GM12878 (cell line): ENCODE results near the gene ZNF618. TPM values are rescaled to one million over a fixed set of nuclear protein-coding genes. Genes with fewer than 3 reads are reported as not detected.

ENCODE experiments used
- ATAC-seq: fragments of 200-7000 bp; cut with Tn5 transposase; 3 replicates; pipeline ENCODE4 v1.9.1; 2020; ENCODE audit warnings: mild to moderate bottlenecking, moderate library complexity
- BruUV-seq: library from RNA; stranded (reverse); fragments of 400-500 nt; replicated peaks from 2 replicates; lab custom pipeline; 2021; lab: Mats Ljungman, UMichigan
- CTCF ChIA-PET: fragments of 300-600 bp; sonication (Branson Sonifier 250); formaldehyde crosslinking; extraction: SDS; loops from one replicate; lab custom pipeline; 2021; ENCODE audit warnings: inconsistent platforms; lab: Yijun Ruan, JAX
- POLR2A ChIA-PET: fragments of 350-600 bp; formaldehyde crosslinking; extraction: SDS; loops from one replicate; lab custom pipeline; 2021; ENCODE audit warnings: inconsistent platforms; lab: Charles Lee
- RAD21 ChIA-PET: fragments of 300-600 bp; sonication (Branson Sonifier 250); formaldehyde crosslinking; loops from one replicate; lab custom pipeline; 2023; ENCODE audit warnings: antibody characterized with exemption; ENCODE audit not compliant: unreplicated experiment; lab: Charles Lee
- SMC1A ChIA-PET: fragments of 300-600 bp; sonication (Branson Sonifier 250); formaldehyde crosslinking; loops from one replicate; lab custom pipeline; 2023; ENCODE audit not compliant: unreplicated experiment, uncharacterized antibody; lab: Charles Lee
- DNase-seq: peaks from one replicate; pipeline ENCODE4 v3.0.0-alpha.2; 2011; ENCODE audit warnings: low read depth, low spot score
- FAIRE-seq: peaks from 3 replicates; lab custom pipeline; 2011; peaks lifted over from hg19 to GRCh38; lab: Jason Lieb, UNC
- H2AFZ ChIP-seq: 2 replicates; pipeline ENCODE4 v1.6.0; 2011; ENCODE audit warnings: low read depth, low read length, control low read depth; ENCODE audit not compliant: control insufficient read depth
- H3K27ac ChIP-seq: 2 replicates; pipeline ENCODE4 v1.5.1; 2011; ENCODE audit warnings: control low read depth; ENCODE audit not compliant: control insufficient read depth, insufficient read depth
- H3K27me3 ChIP-seq, 2 experiments: replicated peaks in 1 of 2; 2 replicates each; pipeline versions ENCODE4 v1.6.0 to v1.6.1; 2011; ENCODE audit warnings: low read length in 1 of 2; ENCODE audit not compliant: control insufficient read depth in 2 of 2, insufficient read depth in 2 of 2
- H3K36me3 ChIP-seq, 2 experiments: 2 replicates each; pipeline ENCODE4 v1.5.1; 2011; ENCODE audit warnings: low read length in 1 of 2; ENCODE audit not compliant: control insufficient read depth in 2 of 2, insufficient read depth in 2 of 2
- H3K4me1 ChIP-seq: 2 replicates; pipeline ENCODE4 v1.6.1; 2011; ENCODE audit warnings: mild to moderate bottlenecking, low read length, moderate library complexity, mixed read lengths; ENCODE audit not compliant: control insufficient read depth, insufficient read depth
- H3K4me2 ChIP-seq: 2 replicates; pipeline ENCODE4 v1.6.0; 2011; ENCODE audit warnings: control low read depth; ENCODE audit not compliant: control insufficient read depth, insufficient read depth
- H3K4me3 ChIP-seq: fragments of 200-600 bp; sonication (generic); 2 replicates; pipeline ENCODE4 v1.5.1; 2016
- H3K79me2 ChIP-seq: 2 replicates; pipeline ENCODE4 v1.6.0; 2011; ENCODE audit warnings: low read length; ENCODE audit not compliant: control insufficient read depth, insufficient read depth
- H3K9ac ChIP-seq: 2 replicates; pipeline ENCODE4 v1.8.0; 2011; ENCODE audit warnings: low read length, control low read depth, mixed read lengths; ENCODE audit not compliant: control insufficient read depth, insufficient read depth
- H3K9me3 ChIP-seq: replicated peaks from 3 replicates; pipeline ENCODE4 v1.5.1; 2011; ENCODE audit warnings: mild to moderate bottlenecking, low read length; ENCODE audit not compliant: control insufficient read depth, insufficient read depth
- H4K20me1 ChIP-seq: 2 replicates; pipeline ENCODE4 v1.6.0; 2011; ENCODE audit not compliant: control insufficient read depth, insufficient read depth
- GATAD2B ChIP-seq: fragments of 450-650 bp; conservative IDR thresholded peaks from 2 replicates; pipeline ENCODE4 v1.6.1; 2017; ENCODE audit warnings: low read depth, mild to moderate bottlenecking, moderate library complexity
- HDAC2 ChIP-seq: fragments of 200-600 bp; sonication (generic); IDR thresholded peaks from 2 replicates; pipeline ENCODE4 v1.6.1; 2017
- HDAC6 ChIP-seq: fragments of 200-600 bp; sonication (generic); IDR thresholded peaks from one replicate; pipeline ENCODE4 v1.8.0; 2017; ENCODE audit warnings: antibody characterized with exemption; ENCODE audit not compliant: unreplicated experiment
- LARP7 ChIP-seq: fragments of 450-650 bp; IDR thresholded peaks from 2 replicates; pipeline ENCODE4 v1.6.1; 2017; ENCODE audit warnings: mild to moderate bottlenecking
- MXI1 ChIP-seq: fragments of 150-350 bp; IDR thresholded peaks from 2 replicates; pipeline ENCODE4 v1.6.1; 2011; ENCODE audit warnings: low read depth, mild to moderate bottlenecking, inconsistent platforms, low read length, improper control_type of control experiment
- NR2F1 ChIP-seq: fragments of 450-650 bp; conservative IDR thresholded peaks from 2 replicates; pipeline ENCODE4 v1.6.1; 2017; ENCODE audit warnings: mild to moderate bottlenecking
- RCOR1 ChIP-seq: conservative IDR thresholded peaks from 2 replicates; pipeline ENCODE4 v1.6.1; 2012; ENCODE audit warnings: low read depth, low read length, improper control_type of control experiment
- WGBS: methylation state at CpG from one replicate; pipeline ENCODE4 v1.1.6; 2016; ENCODE audit warnings: low lambda C conversion rate; ENCODE audit not compliant: insufficient replicate concordance, insufficient coverage; ENCODE audit errors: missing lambda C conversion rate; 5-methylcytosine and 5-hydroxymethylcytosine counted together
- in situ Hi-C: fragments of 300-500 bp; cut with MboI; formaldehyde crosslinking; loops from 9 replicates; pipeline ENCODE4 v1.14.3; 2018; ENCODE audit warnings: mixed read lengths
- intact Hi-C: fragments of 100-400 bp; cut with micrococcal nuclease; formaldehyde crosslinking; loops from one replicate; pipeline ENCODE4 v1.14.2; 2022; ENCODE audit not compliant: unreplicated experiment
- polyA plus RNA-seq, 11 experiments: library from polyadenylated mRNA; depleted of rRNA in 4 of 11; unstranded in 6 of 11; stranded (reverse) in 5 of 11; fragments of >200 nt; fragmentation: Nextera tagmentation in 4 of 11; fragmentation: Illumina TruSeq in 1 of 11; extraction: Ambion mirVana in 4 of 11; extraction: Trizol in 1 of 11; gene quantifications; 1 replicate in 1 of 11; 2 replicates in 10 of 11; pipeline versions ENCODE4 v1.2.1 to v1.2.3, GENCODE V29; 2011 to 2016; ENCODE audit warnings: inconsistent platforms in 2 of 11, missing spikeins in 2 of 11, low read depth in 1 of 11
- total RNA-seq, 4 experiments: library from RNA; depleted of rRNA in 3 of 4; stranded (reverse); fragments of >200 nt in 3 of 4; fragmentation: Illumina TruSeq in 1 of 4; extraction: Trizol in 1 of 4; gene quantifications; 2 replicates each; pipeline versions ENCODE4 v1.2.1 to v1.2.3, GENCODE V29; 2013 to 2021
- TF ChIP-seq, protein P1 (sequence below): fragments of 450-650 bp; IDR thresholded peaks from 2 replicates; pipeline ENCODE4 v1.6.1; 2018; ENCODE audit warnings: borderline replicate concordance, mild to moderate bottlenecking; ENCODE audit not compliant: partially characterized antibody
- TF ChIP-seq, protein P2 (sequence below): fragments of 450-650 bp; IDR thresholded peaks from 2 replicates; pipeline ENCODE4 v1.6.1; 2017; ENCODE audit warnings: mild to moderate bottlenecking, moderate library complexity
- TF ChIP-seq, protein P3 (sequence below): fragments of 450-650 bp; conservative IDR thresholded peaks from 2 replicates; pipeline ENCODE4 v1.6.1; 2017; ENCODE audit warnings: mild to moderate bottlenecking, moderate library complexity

The ZNF618 gene
- total and polyA plus RNA-seq, 10 of the 15 experiments (the other 5 are each of a cell fraction or from before 2014, with no cell fraction given) = 0.01 to 0.24 (median 0.06) TPM; not detected in 2

DNA sequence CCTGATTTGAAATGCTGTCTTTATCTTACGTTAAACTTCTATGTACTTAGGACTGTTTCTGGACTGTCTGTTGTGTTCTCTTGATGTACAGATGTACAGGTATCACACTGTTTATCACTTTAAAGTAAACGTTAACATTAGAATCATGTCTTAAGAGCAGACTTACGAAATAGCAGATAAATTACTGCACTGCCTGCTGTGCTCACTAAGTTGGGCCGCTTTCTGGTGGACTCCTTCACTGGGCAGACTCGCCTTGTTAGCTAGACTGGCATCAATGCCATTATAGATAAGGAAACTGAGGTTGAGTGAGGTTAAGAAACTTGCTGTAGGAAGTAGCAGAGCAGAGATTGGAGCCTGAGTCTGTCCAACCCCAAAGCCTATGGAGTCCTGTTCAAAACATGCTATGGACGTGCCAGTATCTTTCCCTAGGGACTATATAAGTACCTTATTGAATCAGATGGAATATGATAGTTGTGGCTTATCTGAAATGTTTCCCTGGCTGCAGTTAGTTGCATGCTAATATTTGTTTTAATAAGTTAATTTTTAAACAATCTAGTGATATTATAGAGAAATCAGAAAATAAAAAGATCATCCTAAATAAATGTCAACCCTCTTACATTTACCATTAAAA, 16.9 kb downstream of the ZNF618 start (continued):
- TF ChIP-seq, protein P1, sequence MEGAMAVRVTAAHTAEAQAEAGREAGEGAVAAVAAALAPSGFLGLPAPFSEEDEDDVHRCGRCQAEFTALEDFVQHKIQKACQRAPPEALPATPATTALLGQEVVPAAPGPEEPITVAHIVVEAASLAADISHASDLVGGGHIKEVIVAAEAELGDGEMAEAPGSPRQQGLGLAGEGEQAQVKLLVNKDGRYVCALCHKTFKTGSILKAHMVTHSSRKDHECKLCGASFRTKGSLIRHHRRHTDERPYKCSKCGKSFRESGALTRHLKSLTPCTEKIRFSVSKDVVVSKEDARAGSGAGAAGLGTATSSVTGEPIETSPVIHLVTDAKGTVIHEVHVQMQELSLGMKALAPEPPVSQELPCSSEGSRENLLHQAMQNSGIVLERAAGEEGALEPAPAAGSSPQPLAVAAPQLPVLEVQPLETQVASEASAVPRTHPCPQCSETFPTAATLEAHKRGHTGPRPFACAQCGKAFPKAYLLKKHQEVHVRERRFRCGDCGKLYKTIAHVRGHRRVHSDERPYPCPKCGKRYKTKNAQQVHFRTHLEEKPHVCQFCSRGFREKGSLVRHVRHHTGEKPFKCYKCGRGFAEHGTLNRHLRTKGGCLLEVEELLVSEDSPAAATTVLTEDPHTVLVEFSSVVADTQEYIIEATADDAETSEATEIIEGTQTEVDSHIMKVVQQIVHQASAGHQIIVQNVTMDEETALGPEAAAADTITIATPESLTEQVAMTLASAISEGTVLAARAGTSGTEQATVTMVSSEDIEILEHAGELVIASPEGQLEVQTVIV = no peak
- TF ChIP-seq LARP7 = no peak

DNA sequence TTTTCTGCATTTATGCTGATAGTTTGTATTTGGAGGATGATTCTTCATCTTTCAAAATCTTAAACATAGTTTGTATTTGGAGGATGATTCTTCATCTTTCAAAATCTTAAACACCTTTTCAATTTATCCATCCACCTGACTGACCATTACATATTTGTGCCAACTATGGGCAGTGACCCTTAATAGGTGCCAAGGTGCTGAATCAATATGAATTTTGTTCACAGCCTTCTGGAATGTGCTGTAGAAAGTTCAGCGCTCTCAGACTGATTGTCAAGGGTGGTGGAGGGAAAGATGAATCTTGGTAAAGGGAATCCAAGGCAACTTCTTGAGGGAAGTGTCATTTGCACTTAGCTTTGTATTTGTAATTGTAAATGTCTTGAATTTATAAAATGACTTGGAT, 18.1 kb downstream of the ZNF618 start:
- ChIA-PET POLR2A (no interaction called here), RAD21 (no interaction called here), CTCF (no interaction called here), SMC1A (no interaction called here)
- Histone ChIP-seq H3K27ac (no peak overlapping the region), H3K27me3 (no peaks in the 10 kb centered on the region; a peak in 1 of 4 replicates), H4K20me1 (no peaks in the 10 kb centered on the region), H3K9ac (no peak overlapping the region), H3K36me3 (no peaks in the 10 kb centered on the region), H3K9me3 (no peaks in the 10 kb centered on the region; the same call in 2 of the 3 replicates), H3K4me2 (no peak overlapping the region), H3K4me3 (no peak overlapping the region), H2AFZ (no peak overlapping the region), H3K79me2 (no peaks in the 10 kb centered on the region), H3K4me1 (no peaks in the 10 kb centered on the region)
- BruUV-seq = no TSS peak
- DNase-seq = no peak
- 95% methylated on average over 1 of the region's 1 CpG for WGBS
- FAIRE-seq = no peak
- in situ Hi-C loops (no loop called here), intact Hi-C loops (no loop called here)
- no peak for ATAC-seq
- TF ChIP-seq HDAC6 (no peak), MXI1 (no peak), GATAD2B (no peak), NR2F1 (no peak), HDAC2 (no peak), RCOR1 (no peak)
- TF ChIP-seq, protein P2, sequence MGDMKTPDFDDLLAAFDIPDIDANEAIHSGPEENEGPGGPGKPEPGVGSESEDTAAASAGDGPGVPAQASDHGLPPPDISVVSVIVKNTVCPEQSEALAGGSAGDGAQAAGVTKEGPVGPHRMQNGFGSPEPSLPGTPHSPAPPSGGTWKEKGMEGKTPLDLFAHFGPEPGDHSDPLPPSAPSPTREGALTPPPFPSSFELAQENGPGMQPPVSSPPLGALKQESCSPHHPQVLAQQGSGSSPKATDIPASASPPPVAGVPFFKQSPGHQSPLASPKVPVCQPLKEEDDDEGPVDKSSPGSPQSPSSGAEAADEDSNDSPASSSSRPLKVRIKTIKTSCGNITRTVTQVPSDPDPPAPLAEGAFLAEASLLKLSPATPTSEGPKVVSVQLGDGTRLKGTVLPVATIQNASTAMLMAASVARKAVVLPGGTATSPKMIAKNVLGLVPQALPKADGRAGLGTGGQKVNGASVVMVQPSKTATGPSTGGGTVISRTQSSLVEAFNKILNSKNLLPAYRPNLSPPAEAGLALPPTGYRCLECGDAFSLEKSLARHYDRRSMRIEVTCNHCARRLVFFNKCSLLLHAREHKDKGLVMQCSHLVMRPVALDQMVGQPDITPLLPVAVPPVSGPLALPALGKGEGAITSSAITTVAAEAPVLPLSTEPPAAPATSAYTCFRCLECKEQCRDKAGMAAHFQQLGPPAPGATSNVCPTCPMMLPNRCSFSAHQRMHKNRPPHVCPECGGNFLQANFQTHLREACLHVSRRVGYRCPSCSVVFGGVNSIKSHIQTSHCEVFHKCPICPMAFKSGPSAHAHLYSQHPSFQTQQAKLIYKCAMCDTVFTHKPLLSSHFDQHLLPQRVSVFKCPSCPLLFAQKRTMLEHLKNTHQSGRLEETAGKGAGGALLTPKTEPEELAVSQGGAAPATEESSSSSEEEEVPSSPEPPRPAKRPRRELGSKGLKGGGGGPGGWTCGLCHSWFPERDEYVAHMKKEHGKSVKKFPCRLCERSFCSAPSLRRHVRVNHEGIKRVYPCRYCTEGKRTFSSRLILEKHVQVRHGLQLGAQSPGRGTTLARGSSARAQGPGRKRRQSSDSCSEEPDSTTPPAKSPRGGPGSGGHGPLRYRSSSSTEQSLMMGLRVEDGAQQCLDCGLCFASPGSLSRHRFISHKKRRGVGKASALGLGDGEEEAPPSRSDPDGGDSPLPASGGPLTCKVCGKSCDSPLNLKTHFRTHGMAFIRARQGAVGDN = no peak
- TF ChIP-seq, protein P3, sequence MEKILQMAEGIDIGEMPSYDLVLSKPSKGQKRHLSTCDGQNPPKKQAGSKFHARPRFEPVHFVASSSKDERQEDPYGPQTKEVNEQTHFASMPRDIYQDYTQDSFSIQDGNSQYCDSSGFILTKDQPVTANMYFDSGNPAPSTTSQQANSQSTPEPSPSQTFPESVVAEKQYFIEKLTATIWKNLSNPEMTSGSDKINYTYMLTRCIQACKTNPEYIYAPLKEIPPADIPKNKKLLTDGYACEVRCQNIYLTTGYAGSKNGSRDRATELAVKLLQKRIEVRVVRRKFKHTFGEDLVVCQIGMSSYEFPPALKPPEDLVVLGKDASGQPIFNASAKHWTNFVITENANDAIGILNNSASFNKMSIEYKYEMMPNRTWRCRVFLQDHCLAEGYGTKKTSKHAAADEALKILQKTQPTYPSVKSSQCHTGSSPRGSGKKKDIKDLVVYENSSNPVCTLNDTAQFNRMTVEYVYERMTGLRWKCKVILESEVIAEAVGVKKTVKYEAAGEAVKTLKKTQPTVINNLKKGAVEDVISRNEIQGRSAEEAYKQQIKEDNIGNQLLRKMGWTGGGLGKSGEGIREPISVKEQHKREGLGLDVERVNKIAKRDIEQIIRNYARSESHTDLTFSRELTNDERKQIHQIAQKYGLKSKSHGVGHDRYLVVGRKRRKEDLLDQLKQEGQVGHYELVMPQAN = no peak
